A673 (cell line): ENCODE data around the gene EDIL3. TPM values are rescaled to one million over a fixed set of nuclear protein-coding genes. Genes with fewer than 3 reads are reported as not detected.

Source experiments
- BruUV-seq: library from RNA; stranded (reverse); fragments of 400-500 nt; replicated peaks from 2 replicates; lab custom pipeline; 2021; lab: Mats Ljungman, UMichigan
- CTCF ChIA-PET: fragments of 300-600 bp; sonication (Branson Sonifier 250); formaldehyde crosslinking; loops from one replicate; lab custom pipeline; 2022; ENCODE audit warnings: antibody characterized with exemption; lab: Charles Lee
- POLR2A ChIA-PET: fragments of 300-600 bp; sonication (Branson Sonifier 250); formaldehyde crosslinking; loops from one replicate; lab custom pipeline; 2022; ENCODE audit warnings: antibody characterized with exemption; ENCODE audit not compliant: low non-redundant PET; lab: Charles Lee
- DNase-seq: peaks from one replicate; pipeline ENCODE4 v3.0.0-alpha.2; 2015; ENCODE audit warnings: low spot score
- H3K27ac ChIP-seq: fragments of 200-600 bp; sonication (generic); 2 replicates; pipeline ENCODE4 v1.5.1; 2016; ENCODE audit warnings: mixed run types, low read depth, mild to moderate bottlenecking, mixed read lengths, antibody characterized with exemption, low read length; ENCODE audit not compliant: poor library complexity, severe bottlenecking
- H3K27me3 ChIP-seq: fragments of 200-600 bp; sonication (generic); replicated peaks from 2 replicates; pipeline ENCODE4 v1.6.1; 2017; ENCODE audit warnings: mixed run types, low read depth, mild to moderate bottlenecking, mixed read lengths, antibody characterized with exemption, low read length; ENCODE audit not compliant: insufficient read depth, poor library complexity
- H3K36me3 ChIP-seq: fragments of 200-600 bp; sonication (generic); 2 replicates; pipeline ENCODE4 v1.6.1; 2016; ENCODE audit warnings: mixed run types, mild to moderate bottlenecking, mixed read lengths, antibody characterized with exemption, low read length; ENCODE audit not compliant: insufficient read depth, poor library complexity, severe bottlenecking
- H3K4me1 ChIP-seq: fragments of 200-600 bp; sonication (generic); 2 replicates; pipeline ENCODE4 v1.6.1; 2017; ENCODE audit warnings: mixed run types, mild to moderate bottlenecking, mixed read lengths, antibody characterized with exemption, low read length; ENCODE audit not compliant: insufficient read depth, poor library complexity, severe bottlenecking
- H3K4me3 ChIP-seq: fragments of 200-600 bp; sonication (generic); 2 replicates; pipeline ENCODE4 v1.5.1; 2016; ENCODE audit warnings: low read depth, mixed run types, mild to moderate bottlenecking, mixed read lengths, low read length; ENCODE audit not compliant: poor library complexity, severe bottlenecking
- H3K9me3 ChIP-seq: fragments of 200-600 bp; sonication (generic); 2 replicates; pipeline ENCODE4 v1.6.1; 2016; ENCODE audit warnings: mixed run types, low read depth, mild to moderate bottlenecking, mixed read lengths, antibody characterized with exemption, low read length; ENCODE audit not compliant: poor library complexity, severe bottlenecking
- CTCF ChIP-seq: fragments of 300-800, 200-600 bp; sonication (generic); conservative IDR thresholded peaks from 2 replicates; pipeline ENCODE4 v1.5.1; 2017; ENCODE audit warnings: low read depth, mild to moderate bottlenecking, antibody characterized with exemption, low read length, moderate library complexity, mixed read lengths
- EZH2 ChIP-seq: fragments of 200-600 bp; sonication (generic); IDR thresholded peaks from 2 replicates; pipeline ENCODE4 v1.6.1; 2017; ENCODE audit warnings: borderline replicate concordance, low read depth, mild to moderate bottlenecking, mixed read lengths, antibody characterized with exemption, low read length; ENCODE audit not compliant: poor library complexity, severe bottlenecking
- intact Hi-C: fragments of 100-400 bp; cut with micrococcal nuclease; formaldehyde crosslinking; loops from one replicate; pipeline ENCODE4 v1.10.0; 2022; ENCODE audit not compliant: unreplicated experiment
- total RNA-seq: library from RNA; stranded (reverse); gene quantifications from 2 replicates; pipeline ENCODE4 v1.2.3, GENCODE V29; 2021

EDIL3 gene
- total RNA-seq, 1 experiment from 2014 or later, result 4.6 TPM

- no peak for DNase-seq
- BruUV-seq, result no TSS peak
- CTCF ChIA-PET, result no interaction called here
- Histone ChIP-seq H3K4me3 (no peak overlapping the region), H3K27me3 (no peaks in the 10 kb centered on the region), H3K27ac (no peak overlapping the region), H3K4me1 (no peaks in the 10 kb centered on the region), H3K9me3 (no peaks in the 10 kb centered on the region), H3K36me3 (no peaks in the 10 kb centered on the region)
- intact Hi-C loops, result no loop called here
- POLR2A ChIA-PET, result no interaction called here
- TF ChIP-seq EZH2, result no peak
- TF ChIP-seq CTCF, result no peak
These were observed 23.1 kb downstream of the EDIL3 start for GRCh38 chr5:84361572-84361971.

- Histone ChIP-seq H3K27ac (no peak overlapping the region), H3K9me3 (no peaks in the 10 kb centered on the region), H3K27me3 (no peaks in the 10 kb centered on the region), H3K4me3 (no peak overlapping the region), H3K36me3 (no peaks in the 10 kb centered on the region), H3K4me1 (no peaks in the 10 kb centered on the region)
- TF ChIP-seq EZH2, result no peak
- TF ChIP-seq CTCF, result no peak
- DNase-seq, result no peak
- CTCF ChIA-PET, result no interaction called here
- POLR2A ChIA-PET, result no interaction called here
- intact Hi-C loops, result no loop called here
- BruUV-seq, result no TSS peak
These were observed 24.6 kb downstream of the EDIL3 start for GRCh38 chr5:84360056-84360455.

GRCh38 chr5:84354101-84354500 is 30.6 kb downstream of the EDIL3 start:
- Histone ChIP-seq H3K27me3 (no peaks in the 10 kb centered on the region), H3K27ac (no peak overlapping the region), H3K9me3 (no peaks in the 10 kb centered on the region), H3K36me3 (no peaks in the 10 kb centered on the region), H3K4me3 (no peak overlapping the region), H3K4me1 (no peaks in the 10 kb centered on the region)
- ChIA-PET POLR2A (no interaction called here), CTCF (no interaction called here)
- no peak for DNase-seq
- no TSS peak for BruUV-seq
- intact Hi-C loops, result no loop called here
- TF ChIP-seq EZH2, result no peak

GRCh38 chr5:84344788-84345187 is 39.9 kb downstream of the EDIL3 start:
- ChIA-PET CTCF (no interaction called here), POLR2A (no interaction called here)
- Histone ChIP-seq H3K4me1 (no peaks in the 10 kb centered on the region), H3K27ac (no peak overlapping the region), H3K27me3 (no peaks in the 10 kb centered on the region), H3K4me3 (no peak overlapping the region), H3K36me3 (no peaks in the 10 kb centered on the region), H3K9me3 (no peaks in the 10 kb centered on the region)
- BruUV-seq, result no TSS peak
- TF ChIP-seq CTCF (no peak), EZH2 (no peak)
- intact Hi-C loops, result no loop called here
- DNase-seq, result no peak
